Fibroblast of the aortic adventitia (primary cell): ENCODE results near the gene C1orf105. TPM values are rescaled to one million over a fixed set of nuclear protein-coding genes. Genes with fewer than 3 reads are reported as not detected.

ENCODE experiments used
- DNase-seq: peaks from one replicate; pipeline ENCODE4 v3.0.0-alpha.2; 2010; ENCODE audit warnings: low read depth
- H3K4me3 ChIP-seq: 2 replicates; pipeline ENCODE4 v1.5.1; 2011; ENCODE audit warnings: low read depth, mild to moderate bottlenecking, control low read depth, low read length, moderate library complexity
- total RNA-seq: library from RNA; depleted of rRNA; stranded (reverse); fragments of >200 nt; gene quantifications from 2 replicates; pipeline ENCODE4 v1.2.3, GENCODE V29; 2012; ENCODE audit warnings: low replicate concordance
- TF ChIP-seq, protein P1 (sequence below): IDR thresholded peaks from 2 replicates; pipeline ENCODE4 v1.5.1; 2011; ENCODE audit warnings: mild to moderate bottlenecking, low read length, control low read depth, inconsistent platforms; ENCODE audit not compliant: insufficient read depth

C1orf105 gene
- total RNA-seq, 1 donor = not detected

DNA sequence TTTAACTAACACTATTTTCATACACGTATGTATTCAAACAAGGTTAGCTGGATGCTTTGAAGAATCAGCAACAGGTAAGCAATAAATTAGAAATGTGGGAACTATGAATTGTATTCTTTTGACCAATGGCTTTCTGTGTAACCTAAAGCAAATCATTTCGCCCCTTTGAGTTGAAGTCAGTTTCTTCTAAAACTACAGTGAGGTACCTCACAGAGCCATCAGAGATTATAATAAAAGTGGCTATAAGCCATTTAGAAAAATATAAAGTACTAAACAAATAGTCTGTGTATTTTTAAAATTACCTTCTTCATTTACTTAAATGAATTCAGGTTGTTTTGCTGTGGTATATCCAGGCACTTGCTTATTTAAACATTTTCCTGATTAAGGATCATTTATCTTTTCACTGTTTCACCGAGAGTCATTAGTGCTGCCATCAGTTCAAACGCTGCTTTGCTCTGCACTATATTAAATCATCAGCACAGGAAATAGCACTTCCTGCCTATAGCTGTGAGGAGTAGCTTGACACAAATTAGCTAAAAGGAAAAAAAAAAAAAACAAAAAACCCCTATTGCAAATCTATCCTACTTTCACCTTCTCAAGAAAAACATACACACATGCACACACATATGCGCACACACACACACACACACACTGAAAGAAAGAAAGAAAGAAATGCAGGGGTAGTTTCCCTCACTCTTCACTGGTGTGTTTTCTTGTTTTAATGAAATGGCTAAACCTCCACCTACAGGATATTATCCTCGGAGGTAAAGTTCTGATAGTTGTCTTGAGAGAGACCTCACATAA, 39.8 kb upstream of the C1orf105 start:
- H3K4me3 ChIP-seq = no peak overlapping the region
- TF ChIP-seq, protein P1, sequence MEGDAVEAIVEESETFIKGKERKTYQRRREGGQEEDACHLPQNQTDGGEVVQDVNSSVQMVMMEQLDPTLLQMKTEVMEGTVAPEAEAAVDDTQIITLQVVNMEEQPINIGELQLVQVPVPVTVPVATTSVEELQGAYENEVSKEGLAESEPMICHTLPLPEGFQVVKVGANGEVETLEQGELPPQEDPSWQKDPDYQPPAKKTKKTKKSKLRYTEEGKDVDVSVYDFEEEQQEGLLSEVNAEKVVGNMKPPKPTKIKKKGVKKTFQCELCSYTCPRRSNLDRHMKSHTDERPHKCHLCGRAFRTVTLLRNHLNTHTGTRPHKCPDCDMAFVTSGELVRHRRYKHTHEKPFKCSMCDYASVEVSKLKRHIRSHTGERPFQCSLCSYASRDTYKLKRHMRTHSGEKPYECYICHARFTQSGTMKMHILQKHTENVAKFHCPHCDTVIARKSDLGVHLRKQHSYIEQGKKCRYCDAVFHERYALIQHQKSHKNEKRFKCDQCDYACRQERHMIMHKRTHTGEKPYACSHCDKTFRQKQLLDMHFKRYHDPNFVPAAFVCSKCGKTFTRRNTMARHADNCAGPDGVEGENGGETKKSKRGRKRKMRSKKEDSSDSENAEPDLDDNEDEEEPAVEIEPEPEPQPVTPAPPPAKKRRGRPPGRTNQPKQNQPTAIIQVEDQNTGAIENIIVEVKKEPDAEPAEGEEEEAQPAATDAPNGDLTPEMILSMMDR = no peak
- DNase-seq = no peak

DNA sequence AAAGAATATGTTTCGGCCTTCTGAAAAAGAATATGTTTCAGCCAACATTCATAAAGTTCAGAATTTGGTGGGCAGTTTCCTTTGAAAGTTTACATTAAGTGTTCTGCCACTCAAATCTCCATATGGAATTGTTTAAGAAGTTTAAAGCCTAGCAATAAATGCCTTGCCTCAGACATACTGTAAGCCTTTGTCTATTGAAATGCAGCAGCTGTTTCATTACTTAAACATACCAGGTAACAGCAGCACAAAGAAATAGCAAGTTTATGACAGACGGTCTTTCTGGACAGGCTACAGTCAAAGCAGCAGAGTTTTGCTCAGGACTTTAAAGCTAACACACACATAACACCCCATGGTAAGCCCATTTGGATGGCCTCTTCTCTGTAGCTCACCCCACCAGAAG, 38.5 kb upstream of the C1orf105 start:
- H3K4me3 ChIP-seq = no peak overlapping the region
- TF ChIP-seq, protein P1 = no peak
- DNase-seq = no peak

DNA sequence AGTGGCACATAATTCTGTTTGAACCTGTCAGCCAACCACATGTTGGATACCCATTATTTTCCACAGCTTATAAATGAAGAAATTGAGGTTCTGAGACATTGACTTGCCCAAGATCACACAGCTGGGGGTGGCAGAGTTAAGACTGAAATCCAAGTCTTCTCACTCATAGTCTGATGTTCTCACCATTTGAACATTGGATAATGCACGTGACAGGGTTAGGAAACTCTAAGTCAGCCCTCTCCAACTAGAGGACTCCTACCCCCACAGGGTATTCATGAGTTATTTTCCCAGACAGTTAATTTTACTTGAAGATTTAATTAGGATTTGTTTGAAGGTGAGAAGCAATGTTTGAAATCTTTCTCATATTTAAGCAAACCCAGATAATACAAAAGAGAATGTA, 38.1 kb upstream of the C1orf105 start:
- no peak for DNase-seq
- H3K4me3 ChIP-seq = no peak overlapping the region
- TF ChIP-seq, protein P1 = no peak

DNA sequence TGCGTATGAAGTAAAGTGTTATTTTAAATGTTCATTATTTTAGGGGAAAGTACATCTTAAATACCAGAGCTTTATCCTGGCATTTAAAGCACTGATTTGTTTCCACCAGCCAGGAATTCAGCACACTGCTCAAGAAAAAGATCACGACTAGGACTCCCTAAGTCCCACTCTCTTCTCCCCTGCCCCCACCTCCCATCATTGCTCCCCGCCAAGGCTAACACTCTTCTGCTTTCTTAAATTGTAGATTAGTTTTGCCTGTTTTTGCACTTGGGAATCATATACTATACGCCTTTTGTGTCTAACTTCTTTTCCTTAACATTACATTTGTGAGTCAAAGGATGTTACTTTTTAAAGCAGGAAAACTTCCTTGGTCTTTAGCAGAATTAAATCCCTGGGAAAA, 37.5 kb upstream of the C1orf105 start:
- TF ChIP-seq, protein P1 = no peak

DNA sequence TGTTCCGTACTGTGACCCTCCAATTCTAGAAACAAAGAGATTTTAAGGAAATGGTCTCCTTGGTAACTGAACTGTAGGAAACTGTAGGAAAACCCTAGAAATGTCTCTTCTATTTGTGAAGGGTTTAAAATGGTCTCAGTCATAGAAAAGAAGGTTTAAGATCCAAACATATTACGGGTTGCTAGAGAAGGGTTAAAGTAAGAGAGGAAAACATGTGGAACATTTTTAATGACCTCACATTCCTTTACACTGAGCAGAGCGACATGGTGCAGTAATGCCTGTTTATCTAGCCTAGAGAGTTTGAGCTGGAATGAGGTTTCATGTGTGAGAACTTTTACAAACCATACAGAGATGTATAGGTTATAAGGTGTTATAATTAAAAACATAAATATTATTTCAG, 36.9 kb upstream of the C1orf105 start:
- no peak overlapping the region for H3K4me3 ChIP-seq
- TF ChIP-seq, protein P1 = no peak
- peak; percentile 53 for DNase-seq

More for the DNA sequence above, 37.5 kb upstream of the C1orf105 start:
- no peak for DNase-seq
- no peak overlapping the region for H3K4me3 ChIP-seq

DNA sequence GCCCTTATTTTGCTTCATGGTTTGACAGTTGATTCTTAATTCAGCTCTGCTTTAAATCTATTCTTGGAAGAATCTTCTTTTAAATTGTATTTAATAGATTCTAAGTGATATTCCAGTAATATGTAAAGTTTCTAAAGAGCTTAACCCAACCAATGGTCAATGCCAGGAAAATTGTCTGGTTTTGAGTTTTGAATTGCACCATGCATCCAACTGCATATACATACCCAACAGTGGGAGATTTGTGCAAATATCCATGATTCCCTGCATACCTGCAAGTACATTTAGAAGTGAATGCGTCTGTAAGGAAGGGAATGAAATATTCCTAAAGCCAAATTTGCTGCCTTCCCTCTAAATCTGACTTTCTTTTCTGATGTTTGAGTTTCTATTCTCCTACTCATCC, 35.8 kb upstream of the C1orf105 start:
- TF ChIP-seq, protein P1 = no peak
- no peak for DNase-seq
- H3K4me3 ChIP-seq = no peak overlapping the region
